Motor neuron (in vitro differentiated cells): ENCODE measurements around the gene ADTRP. TPM values are rescaled to one million over a fixed set of nuclear protein-coding genes. Genes with fewer than 3 reads are reported as not detected.
A peak's percentile ranks its signal among the peaks of the same experiment; 100 is the strongest.
"Not testable (repeated sequence)": the region's sequence is repeated elsewhere in the genome, so short reads cannot be mapped to it uniquely, and the experiment has no call there.

Experiments
- ATAC-seq, 8 experiments: fragments of 200-7000 bp; cut with Tn5 transposase; replicated peaks in 6 of 8; 2 replicates each; pipeline ENCODE4 v1.8.0; 2021; ENCODE audit warnings: mild to moderate bottlenecking in 8 of 8, moderate library complexity in 8 of 8
- H3K27ac ChIP-seq, 2 donors: fragments of 250-450 bp; sonication (Bioruptor Pico); 2 replicates each; pipeline ENCODE4 v1.9.0; 2021; ENCODE audit warnings: antibody characterized with exemption in 2 of 2, mild to moderate bottlenecking in 2 of 2, moderate library complexity in 1 of 2
- H3K4me1 ChIP-seq, 2 donors: fragments of 250-450 bp; sonication (Bioruptor Pico); replicated peaks in 1 of 2; 2 replicates each; pipeline ENCODE4 v1.6.1; 2021; ENCODE audit warnings: antibody characterized with exemption in 2 of 2, mild to moderate bottlenecking in 2 of 2, moderate library complexity in 1 of 2
- H3K4me3 ChIP-seq, 5 donors: fragments of 250-450 bp; sonication (Bioruptor Pico); 2 replicates each; pipeline ENCODE4 v1.9.0; 2021; ENCODE audit warnings: antibody characterized with exemption in 5 of 5, mild to moderate bottlenecking in 5 of 5, moderate library complexity in 4 of 5
- WGBS, 10 experiments: fragments of 450-650 bp; shearing (Covaris generic); methylation state at CpG; one replicate each; pipeline ENCODE4 v1.0.0; 2022; 5-methylcytosine and 5-hydroxymethylcytosine counted together
- in situ Hi-C, 9 experiments: fragments of 400-800 bp; cut with MboI; loops; one replicate each; pipeline ENCODE4 v1.15.0; 2021; ENCODE audit warnings: low sequenced_read_pairs in 9 of 9, low pct_unique_long_range_greater_than_20kb in 2 of 9; ENCODE audit not compliant: unreplicated experiment in 9 of 9
- total RNA-seq, 8 experiments: library from RNA; unstranded; fragments of 300-600 nt; gene quantifications; 2 replicates each; pipeline versions ENCODE4 v1.2.3 to v1.2.4, GENCODE V29; 2022

The ADTRP gene
- total RNA-seq, 8 experiments from 2014 or later: 0.23 to 4.1 (median 0.52) TPM; not detected in 3

DNA sequence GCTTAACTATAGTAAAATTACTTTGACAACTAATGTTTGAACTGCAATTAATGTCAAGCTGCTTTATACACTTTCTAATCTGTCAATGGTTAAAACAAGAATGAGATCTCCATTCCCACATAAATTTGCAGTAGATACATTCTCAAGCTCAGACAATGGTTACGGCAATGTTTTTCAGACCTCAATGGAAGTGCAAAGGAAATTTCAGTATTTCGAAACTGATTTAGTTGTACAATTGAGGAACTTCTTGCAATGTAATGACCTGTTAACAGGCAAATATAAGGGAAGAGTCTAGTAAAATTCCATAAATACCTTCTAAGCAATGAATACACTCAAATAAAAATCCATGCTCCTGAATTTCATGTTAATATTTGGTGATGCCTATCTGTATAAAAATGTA, 94.7 kb downstream of the ADTRP start:
- no peak overlapping the region for H3K27ac ChIP-seq
- ATAC-seq: no peak
- WGBS, 10 experiments: 88 to 100% (median 100%) methylated on average over 1 to 2 of the region's 2 CpGs; no CpG with 5 or more reads in 1 of the 10 experiments
- H3K4me1 ChIP-seq: peaks cover 2 to 8% of the 10 kb centered on the region in 2 donors
- in situ Hi-C loops: no loop called here
- H3K4me3 ChIP-seq: no peak overlapping the region

- Histone ChIP-seq H3K27ac (no peak overlapping the region), H3K4me3 (no peak overlapping the region), H3K4me1 (peaks cover 0 to under 1% of the 10 kb centered on the region in 2 donors)
- peak in 2 of 8 experiments; percentile 20 to 35 for ATAC-seq
- WGBS, 10 experiments: 50 to 100% (median 75%) methylated on average over 1 to 3 of the region's 3 CpGs; no CpG with 5 or more reads in 1 of the 10 experiments
- in situ Hi-C loops: no loop called here
Observed at GRCh38 chr6:11682561-11682975, 96.0 kb downstream of the ADTRP start.

GRCh38 chr6:11681770-11682169, 96.8 kb downstream of the ADTRP start:
- ATAC-seq: peak in 2 of 8 experiments; percentile 36 to 53
- no peak overlapping the region for H3K27ac ChIP-seq
- in situ Hi-C loops: no loop called here
- no peaks in the 10 kb centered on the region for H3K4me1 ChIP-seq
- H3K4me3 ChIP-seq: no peak overlapping the region
- 39 to 100% (median 60%) methylated on average over 1 to 2 of the region's 2 CpGs; no CpG with 5 or more reads in 3 of the 10 experiments for WGBS, 10 experiments

DNA sequence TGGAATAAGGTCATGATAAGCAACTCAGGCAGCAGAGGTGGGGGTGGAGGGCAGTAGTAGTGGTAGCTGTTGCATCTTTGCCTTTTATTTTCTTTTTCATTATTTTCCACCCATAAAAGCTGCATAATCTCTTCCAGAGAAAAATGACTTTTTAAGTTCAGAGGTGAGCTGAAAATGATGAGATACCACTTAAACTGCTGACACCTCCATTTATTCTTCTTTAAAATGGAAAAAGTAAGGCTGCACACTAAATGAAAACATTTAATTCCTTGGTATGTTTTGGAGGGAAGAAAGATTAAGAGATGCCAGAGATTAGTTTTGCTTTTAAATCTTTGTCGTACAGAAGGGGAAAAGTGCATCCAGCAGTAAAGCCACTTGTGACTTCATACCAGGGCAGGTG, 97.2 kb downstream of the ADTRP start:
- WGBS, 10 experiments: 60 to 100% (median 83%) methylated on average over 1 of the region's 1 CpG; no CpG with 5 or more reads in 4 of the 10 experiments
- in situ Hi-C loops: no loop called here
- H3K4me1 ChIP-seq: no peaks in the 10 kb centered on the region
- no peak overlapping the region for H3K27ac ChIP-seq
- no peak overlapping the region for H3K4me3 ChIP-seq
- ATAC-seq: no peak

DNA sequence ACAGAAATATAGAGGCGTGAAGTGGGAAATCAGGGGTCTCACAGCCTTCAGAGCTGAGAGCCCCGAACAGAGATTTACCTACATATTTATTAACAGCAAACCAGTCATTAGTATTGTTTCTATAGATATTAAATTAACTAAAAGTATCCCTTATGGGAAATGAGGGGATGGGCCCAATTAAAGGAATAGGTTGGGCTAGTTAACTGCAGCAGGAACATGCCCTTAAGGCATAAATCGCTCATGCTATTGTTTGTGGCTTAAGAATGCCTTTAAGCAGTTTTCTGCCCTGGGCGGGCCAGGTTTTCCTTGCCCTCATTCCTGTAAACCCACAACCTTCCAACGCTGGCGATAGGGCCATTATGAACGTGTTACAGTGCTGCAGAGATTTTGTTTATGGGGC, 98.1 kb downstream of the ADTRP start:
- H3K4me3 ChIP-seq, ATAC-seq, H3K4me1 ChIP-seq, H3K27ac ChIP-seq, in situ Hi-C loops: not testable (repeated sequence)
- 40 to 95% (median 88%) methylated on average over 1 to 6 of the region's 7 CpGs; no CpG with 5 or more reads in 2 of the 10 experiments for WGBS, 10 experiments

DNA sequence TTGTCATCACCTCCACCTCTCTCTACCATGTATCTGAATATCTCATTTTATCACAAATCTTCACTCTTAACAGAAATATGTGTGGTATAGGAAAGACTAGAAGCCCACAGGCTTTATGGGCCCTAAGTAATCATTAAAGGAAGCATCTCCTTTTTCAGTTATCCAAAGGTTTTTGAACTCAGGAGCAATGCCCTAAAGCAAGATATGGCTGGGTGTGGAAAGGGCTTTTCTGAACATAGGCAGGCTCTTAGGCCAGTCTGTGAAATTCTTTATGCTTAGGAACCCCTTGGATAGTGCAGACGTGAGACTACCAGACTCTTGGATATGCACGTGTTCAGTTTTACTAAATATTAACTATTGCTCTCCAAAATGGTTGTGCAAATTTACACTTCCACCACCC, 99.5 kb downstream of the ADTRP start:
- Histone ChIP-seq H3K4me1 (no peaks in the 10 kb centered on the region), H3K27ac (no peak overlapping the region), H3K4me3 (no peak overlapping the region)
- ATAC-seq: no peak
- in situ Hi-C loops: no loop called here
- WGBS, 10 experiments: 17 to 100% (median 87%) methylated on average over 2 of the region's 2 CpGs; no CpG with 5 or more reads in 6 of the 10 experiments

- WGBS, 10 experiments: 13 to 100% (median 80%) methylated on average over 1 of the region's 2 CpGs; no CpG with 5 or more reads in 6 of the 10 experiments
- Histone ChIP-seq H3K4me3 (no peak overlapping the region), H3K4me1 (no peaks in the 10 kb centered on the region), H3K27ac (no peak overlapping the region)
- in situ Hi-C loops: no loop called here
- peak in 2 of 8 experiments; percentile 66 to 72 for ATAC-seq
Observed at GRCh38 chr6:11675601-11676000, 103.0 kb downstream of the ADTRP start.

DNA sequence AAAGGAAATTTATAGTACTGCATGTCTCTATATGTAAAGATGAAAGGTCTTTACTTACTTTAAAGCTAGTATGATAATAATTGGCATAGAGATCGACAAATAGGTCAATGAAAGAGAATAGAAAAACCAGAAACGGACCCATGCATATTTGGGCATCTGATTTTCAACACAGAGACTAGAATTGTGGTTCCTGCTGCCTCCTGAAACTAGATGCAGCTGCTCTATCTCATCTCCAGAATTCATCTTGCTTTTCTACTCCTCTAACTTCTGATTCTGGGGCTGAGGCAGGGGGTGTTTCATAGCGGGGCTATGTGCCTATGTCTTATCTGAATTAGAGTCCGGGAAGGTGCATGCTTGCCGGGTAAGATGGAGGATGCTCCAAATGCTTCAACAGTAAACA, 105.9 kb downstream of the ADTRP start:
- WGBS, 10 experiments: 14 to 98% (median 78%) methylated on average over 2 to 5 of the region's 5 CpGs
- ATAC-seq: no peak
- in situ Hi-C loops: loop anchor here in 6 of 9 experiments (25.0 kb wide), 3 partner anchors 340 to 940 kb away; partner anchors contain the start of gene HIVEP1 (in 1 of the 6)

DNA sequence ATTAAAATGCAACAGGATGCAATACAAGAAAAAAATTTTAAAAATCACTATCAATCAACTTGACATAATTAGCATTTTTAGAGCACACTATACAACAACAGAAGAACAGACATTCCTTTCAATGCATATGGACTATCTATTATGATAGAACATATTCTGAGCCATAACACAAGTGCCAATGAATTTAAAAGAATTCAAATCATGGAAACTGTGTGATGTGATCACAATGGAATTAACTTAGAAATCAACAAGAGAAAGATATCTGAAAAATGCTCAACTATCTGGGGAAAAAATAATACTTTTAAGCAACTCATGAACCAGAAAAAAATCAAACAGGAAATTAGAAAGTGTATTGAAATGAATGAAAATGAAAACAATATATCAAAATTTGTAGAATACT, 106.3 kb downstream of the ADTRP start:
- no peak for ATAC-seq

More for the DNA sequence above, 105.9 kb downstream of the ADTRP start:
- Histone ChIP-seq H3K4me3 (no peak overlapping the region), H3K27ac (no peak overlapping the region), H3K4me1 (no peaks in the 10 kb centered on the region)

DNA sequence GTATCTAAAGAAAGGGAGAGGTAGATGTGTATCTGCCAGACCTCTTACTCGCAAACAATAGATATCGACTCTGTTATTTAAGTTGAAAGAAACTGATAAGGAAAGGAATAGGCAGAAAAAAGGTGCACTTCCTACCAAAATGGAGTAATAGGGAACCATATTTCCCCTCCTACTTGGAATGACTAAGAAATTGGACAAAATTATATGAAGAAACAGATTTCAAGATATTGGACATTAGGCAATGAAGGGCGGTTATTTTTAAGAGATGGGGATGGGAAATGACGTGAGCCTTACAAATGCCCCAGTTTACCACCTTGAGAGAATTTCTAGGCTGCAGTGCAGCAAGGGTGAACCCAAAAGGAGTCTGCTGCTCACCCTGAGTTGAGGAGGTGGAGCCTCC, 108.9 kb downstream of the ADTRP start:
- 77 to 100% (median 95%) methylated on average over 2 to 4 of the region's 4 CpGs; no CpG with 5 or more reads in 3 of the 10 experiments for WGBS, 10 experiments
- Histone ChIP-seq H3K4me1 (no peaks in the 10 kb centered on the region), H3K4me3 (no peak overlapping the region), H3K27ac (no peak overlapping the region)
- no peak for ATAC-seq
- in situ Hi-C loops: loop anchor here in 6 of 9 experiments (25.0 kb wide), 3 partner anchors 343 to 943 kb away; partner anchors contain the start of gene HIVEP1 (in 1 of the 6)

More for the DNA sequence above, 106.3 kb downstream of the ADTRP start:
- H3K4me1 ChIP-seq: no peaks in the 10 kb centered on the region
- H3K27ac ChIP-seq: no peak overlapping the region
- in situ Hi-C loops: loop anchor here in 6 of 9 experiments (25.0 kb wide), 3 partner anchors 340 to 940 kb away; partner anchors contain the start of gene HIVEP1 (in 1 of the 6)
- no peak overlapping the region for H3K4me3 ChIP-seq

GRCh38 chr6:11668455-11668854, 110.1 kb downstream of the ADTRP start:
- ATAC-seq: no peak
- WGBS, 10 experiments: 55 to 100% (median 75%) methylated on average over 2 to 4 of the region's 4 CpGs; no CpG with 5 or more reads in 1 of the 10 experiments
- Histone ChIP-seq H3K4me3 (no peak overlapping the region), H3K4me1 (no peaks in the 10 kb centered on the region), H3K27ac (no peak overlapping the region)
- in situ Hi-C loops: loop anchor here in 6 of 9 experiments (25.0 kb wide), 3 partner anchors 344 to 944 kb away; partner anchors contain the start of gene HIVEP1 (in 1 of the 6)

GRCh38 chr6:11667876-11668275, 110.7 kb downstream of the ADTRP start:
- 42 to 75% (median 65%) methylated on average over 1 to 2 of the region's 2 CpGs; no CpG with 5 or more reads in 3 of the 10 experiments for WGBS, 10 experiments
- in situ Hi-C loops: loop anchor here in 6 of 9 experiments (25.0 kb wide), 3 partner anchors 344 to 944 kb away; partner anchors contain the start of gene HIVEP1 (in 1 of the 6)

GRCh38 chr6:11665604-11666326, 112.8 kb downstream of the ADTRP start:
- Histone ChIP-seq H3K4me3 (no peak overlapping the region), H3K27ac (no peak overlapping the region), H3K4me1 (no peaks in the 10 kb centered on the region)
- ATAC-seq: no peak
- in situ Hi-C loops: loop anchor here in 6 of 9 experiments (25.0 kb wide), 3 partner anchors 347 to 947 kb away; partner anchors contain the start of gene HIVEP1 (in 1 of the 6)
- WGBS, 10 experiments: 62 to 100% (median 81%) methylated on average over 1 to 2 of the region's 2 CpGs

More at GRCh38 chr6:11667876-11668275, 110.7 kb downstream of the ADTRP start:
- no peak for ATAC-seq
- Histone ChIP-seq H3K27ac (no peak overlapping the region), H3K4me1 (no peaks in the 10 kb centered on the region), H3K4me3 (no peak overlapping the region)
